ENCODE measurements around the gene DNAJC13. TPM values are rescaled to one million over a fixed set of nuclear protein-coding genes. Genes with fewer than 3 reads are reported as not detected.

Gene DNAJC13
- 20.7 and 21.7 TPM in 2 replicates for total RNA-seq

GRCh38 chr3:132416807-132417694, at the start of gene DNAJC13:
TSS of gene DNAJC13 (plus strand) at chr3:132417502. CDS start at chr3:132434551, 17,049 bp downstream.

Other genes with a start within 250 kb of the DNAJC13 start
- gene ACP3, start 100.1 kb upstream of the DNAJC13 start, total RNA-seq: 1.5 TPM in 1 of 2 replicates, not detected in the other
- not detected in 2 replicates for gene ACKR4, start 179.8 kb downstream of the DNAJC13 start, total RNA-seq
- 5.5 and 13.9 TPM in 2 replicates for gene ACAD11, start 242.3 kb downstream of the DNAJC13 start, total RNA-seq
- 35.2 and 40.6 TPM in 2 replicates for gene UBA5, start 242.8 kb downstream of the DNAJC13 start, total RNA-seq

All from mesangial cell (primary cell).